Osteoblast (primary cell): ENCODE results near the gene ITPR1. TPM values are rescaled to one million over a fixed set of nuclear protein-coding genes. Genes with fewer than 3 reads are reported as not detected.
A peak's percentile ranks its signal among the peaks of the same experiment; 100 is the strongest.

Source experiments
- DNase-seq: peaks from one replicate; pipeline ENCODE4 v3.0.0; 2011; ENCODE audit warnings: low spot score, mixed read lengths; ENCODE audit not compliant: insufficient read length; ENCODE audit errors: missing footprints
- H2AFZ ChIP-seq: 2 replicates; pipeline ENCODE4 v1.6.0; 2011; ENCODE audit warnings: mild to moderate bottlenecking, low read length
- H3K27ac ChIP-seq: 2 replicates; pipeline ENCODE4 v1.5.1; 2011; ENCODE audit warnings: mild to moderate bottlenecking, low read depth, low read length, moderate library complexity
- H3K27me3 ChIP-seq: 2 replicates; pipeline ENCODE4 v1.6.0; 2012; ENCODE audit warnings: mild to moderate bottlenecking, control low read depth, inconsistent platforms, low read length, moderate library complexity; ENCODE audit not compliant: insufficient read depth
- H3K36me3 ChIP-seq: 2 replicates; pipeline ENCODE4 v1.5.1; 2011; ENCODE audit warnings: mild to moderate bottlenecking, low read length, control low read depth, moderate library complexity; ENCODE audit not compliant: insufficient read depth
- H3K4me1 ChIP-seq: 2 replicates; pipeline ENCODE4 v1.5.1; 2011; ENCODE audit warnings: mild to moderate bottlenecking, low read length, control low read depth, moderate library complexity; ENCODE audit not compliant: insufficient read depth
- H3K4me2 ChIP-seq: 2 replicates; pipeline ENCODE4 v1.6.0; 2011; ENCODE audit warnings: mild to moderate bottlenecking, low read length; ENCODE audit not compliant: insufficient read depth
- H3K4me3 ChIP-seq: fragments of 200-600 bp; sonication (generic); 3 replicates; pipeline ENCODE4 v1.5.1; 2012; ENCODE audit warnings: mild to moderate bottlenecking, low read length, inconsistent platforms; ENCODE audit not compliant: insufficient read depth
- H3K79me2 ChIP-seq: 2 replicates; pipeline ENCODE4 v1.6.0; 2012; ENCODE audit warnings: mild to moderate bottlenecking, low read length, control low read depth, inconsistent platforms; ENCODE audit not compliant: insufficient read depth
- H3K9me3 ChIP-seq: 2 replicates; pipeline ENCODE4 v1.5.1; 2011; ENCODE audit warnings: low read depth, low read length, control low read depth
- H4K20me1 ChIP-seq: 2 replicates; pipeline ENCODE4 v1.6.0; 2012; ENCODE audit warnings: mild to moderate bottlenecking, low read length, control low read depth; ENCODE audit not compliant: insufficient read depth
- total RNA-seq: library from RNA; depleted of rRNA; stranded (reverse); fragments of >200 nt; gene quantifications from 2 replicates; pipeline ENCODE4 v1.2.3, GENCODE V29; 2012
- TF ChIP-seq, protein P1 (sequence below): IDR thresholded peaks from 2 replicates; pipeline ENCODE4 v1.5.1; 2011; ENCODE audit warnings: mild to moderate bottlenecking, low read depth, low read length, moderate library complexity; ENCODE audit errors: extremely low read depth

ITPR1 gene
- total RNA-seq, 1 donor: 16.6 TPM

GRCh38 chr3:4506559-4507023 is 13.4 kb downstream of the ITPR1 start:
- H3K9me3 ChIP-seq: no peaks in the 10 kb centered on the region
- H3K27me3 ChIP-seq: no peaks in the 10 kb centered on the region

GRCh38 chr3:4507024-4507596 is 14.0 kb downstream of the ITPR1 start:
- no peak overlapping the region for H3K4me3 ChIP-seq
- no peaks in the 10 kb centered on the region for H3K36me3 ChIP-seq
- no peaks in the 10 kb centered on the region for H3K9me3 ChIP-seq
- no peaks in the 10 kb centered on the region for H3K79me2 ChIP-seq
- H4K20me1 ChIP-seq: no peaks in the 10 kb centered on the region
- DNase-seq: no peak
- peaks cover 13% of the 10 kb centered on the region for H3K4me1 ChIP-seq
- no peak overlapping the region for H3K4me2 ChIP-seq
- no peak overlapping the region for H3K27ac ChIP-seq
- no peaks in the 10 kb centered on the region for H3K27me3 ChIP-seq
- H2AFZ ChIP-seq: no peak overlapping the region
- TF ChIP-seq, protein P1, sequence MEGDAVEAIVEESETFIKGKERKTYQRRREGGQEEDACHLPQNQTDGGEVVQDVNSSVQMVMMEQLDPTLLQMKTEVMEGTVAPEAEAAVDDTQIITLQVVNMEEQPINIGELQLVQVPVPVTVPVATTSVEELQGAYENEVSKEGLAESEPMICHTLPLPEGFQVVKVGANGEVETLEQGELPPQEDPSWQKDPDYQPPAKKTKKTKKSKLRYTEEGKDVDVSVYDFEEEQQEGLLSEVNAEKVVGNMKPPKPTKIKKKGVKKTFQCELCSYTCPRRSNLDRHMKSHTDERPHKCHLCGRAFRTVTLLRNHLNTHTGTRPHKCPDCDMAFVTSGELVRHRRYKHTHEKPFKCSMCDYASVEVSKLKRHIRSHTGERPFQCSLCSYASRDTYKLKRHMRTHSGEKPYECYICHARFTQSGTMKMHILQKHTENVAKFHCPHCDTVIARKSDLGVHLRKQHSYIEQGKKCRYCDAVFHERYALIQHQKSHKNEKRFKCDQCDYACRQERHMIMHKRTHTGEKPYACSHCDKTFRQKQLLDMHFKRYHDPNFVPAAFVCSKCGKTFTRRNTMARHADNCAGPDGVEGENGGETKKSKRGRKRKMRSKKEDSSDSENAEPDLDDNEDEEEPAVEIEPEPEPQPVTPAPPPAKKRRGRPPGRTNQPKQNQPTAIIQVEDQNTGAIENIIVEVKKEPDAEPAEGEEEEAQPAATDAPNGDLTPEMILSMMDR: no peak

More at GRCh38 chr3:4506559-4507023, 13.4 kb downstream of the ITPR1 start:
- Histone ChIP-seq H3K4me2 (no peak overlapping the region), H3K36me3 (no peaks in the 10 kb centered on the region), H3K4me1 (peaks cover 13% of the 10 kb centered on the region), H2AFZ (no peak overlapping the region), H3K79me2 (no peaks in the 10 kb centered on the region), H4K20me1 (no peaks in the 10 kb centered on the region), H3K4me3 (no peak overlapping the region), H3K27ac (no peak overlapping the region)
- TF ChIP-seq, protein P1: no peak
- DNase-seq: no peak

DNA sequence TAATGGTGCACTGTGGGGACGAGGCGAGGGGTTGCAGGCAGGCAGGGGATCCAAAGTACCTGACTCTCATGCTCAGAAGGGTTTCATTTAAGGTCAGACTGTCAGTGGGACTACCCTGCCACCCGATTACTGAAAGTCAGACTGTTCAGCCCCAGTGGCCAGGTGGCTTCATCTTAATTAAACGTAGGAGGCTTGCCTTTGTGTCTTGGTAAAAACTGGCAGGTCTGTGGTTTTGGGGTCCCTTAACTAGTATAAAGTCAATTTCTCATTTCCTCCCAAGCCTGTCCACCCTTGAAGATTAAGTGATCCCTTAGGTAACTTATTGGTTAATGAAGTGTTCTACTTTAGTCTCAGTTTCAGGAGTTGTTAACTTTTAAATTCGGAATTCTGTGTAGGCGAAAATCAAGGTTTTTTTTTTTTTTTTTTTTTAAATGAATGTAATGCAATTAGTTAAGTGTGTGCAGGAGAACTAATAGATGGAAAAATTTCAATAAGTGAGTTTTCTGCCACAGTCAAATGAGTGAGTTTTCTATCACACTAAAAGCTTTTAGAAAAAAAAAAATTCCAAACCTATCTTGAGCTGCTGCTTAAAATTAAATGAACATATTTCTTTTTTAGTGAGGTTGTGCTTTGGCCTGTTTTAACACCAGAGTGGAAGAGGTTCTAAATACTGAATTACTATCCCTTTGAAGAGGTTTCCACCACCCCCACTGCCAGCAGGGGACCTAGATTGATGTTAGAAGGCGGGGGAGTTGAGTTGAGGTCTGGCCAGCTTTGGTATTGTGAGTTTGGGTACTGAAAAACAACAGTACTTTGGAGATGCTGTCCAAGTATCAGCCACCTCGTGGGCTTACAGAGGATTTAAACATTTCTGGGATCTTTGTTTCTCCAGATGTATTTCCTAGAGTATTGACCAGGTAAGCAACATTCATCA is 15.2 kb downstream of the ITPR1 start:
- no peak overlapping the region for H3K4me2 ChIP-seq
- H3K27me3 ChIP-seq: no peaks in the 10 kb centered on the region
- H2AFZ ChIP-seq: no peak overlapping the region
- H4K20me1 ChIP-seq: no peaks in the 10 kb centered on the region
- peak; percentile 46 for DNase-seq
- no peaks in the 10 kb centered on the region for H3K9me3 ChIP-seq
- H3K79me2 ChIP-seq: no peaks in the 10 kb centered on the region
- H3K36me3 ChIP-seq: no peaks in the 10 kb centered on the region
- TF ChIP-seq, protein P1: no peak
- H3K4me3 ChIP-seq: no peak overlapping the region
- H3K27ac ChIP-seq: no peak overlapping the region
- H3K4me1 ChIP-seq: peaks cover 13% of the 10 kb centered on the region

- peaks cover 11% of the 10 kb centered on the region for H3K4me1 ChIP-seq
- no peaks in the 10 kb centered on the region for H3K9me3 ChIP-seq
- no peaks in the 10 kb centered on the region for H3K27me3 ChIP-seq
- H2AFZ ChIP-seq: no peak overlapping the region
- TF ChIP-seq, protein P1: no peak
- no peaks in the 10 kb centered on the region for H3K36me3 ChIP-seq
- H3K27ac ChIP-seq: no peak overlapping the region
- H3K4me3 ChIP-seq: no peak overlapping the region
- H3K4me2 ChIP-seq: no peak overlapping the region
- no peak for DNase-seq
- no peaks in the 10 kb centered on the region for H4K20me1 ChIP-seq
- H3K79me2 ChIP-seq: no peaks in the 10 kb centered on the region
These were observed 15.9 kb downstream of the ITPR1 start for GRCh38 chr3:4509043-4509442.
